Measurements from ENCODE around the gene UCK2.

UCK2 gene

DNA sequence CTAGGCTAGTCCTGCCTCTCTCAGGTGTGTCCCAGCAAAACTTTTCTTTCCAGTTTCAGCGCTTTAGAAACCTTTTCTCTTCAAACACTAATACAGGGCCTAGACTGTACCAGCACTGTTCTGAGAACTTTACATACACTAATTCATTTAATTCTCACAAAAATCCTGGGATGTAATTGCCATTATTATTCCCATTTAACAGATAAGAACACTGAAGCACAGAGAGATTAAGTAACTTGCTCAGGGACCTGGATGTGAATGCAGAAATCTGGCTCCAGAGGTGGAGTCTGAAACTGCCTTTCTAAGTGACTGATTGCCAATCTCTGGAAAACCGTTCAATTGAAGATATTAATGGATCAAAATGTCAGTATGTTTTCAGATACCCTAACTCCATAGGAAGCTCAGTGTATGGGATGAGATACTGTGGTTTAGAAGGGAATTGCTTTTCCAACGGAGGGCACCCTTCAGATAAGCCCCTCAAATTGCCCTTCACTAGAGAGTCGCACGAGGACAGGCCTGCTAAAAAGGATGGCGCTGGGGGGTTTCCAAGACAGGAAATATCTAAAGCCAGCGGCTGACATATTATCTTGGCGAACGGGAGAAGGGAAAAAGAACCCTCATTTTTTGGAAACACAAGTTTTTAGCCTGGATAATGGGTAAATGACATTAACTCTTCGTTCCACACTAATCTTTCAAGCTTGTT, 698 bp upstream of the UCK2 start:
- no peaks in the 10 kb centered on the region for H3K36me3 Mint-ChIP-seq (ENCODE audit: low read depth)
- H3K9me3 Mint-ChIP-seq = no peaks in the 10 kb centered on the region
- peaks cover 10% of the 10 kb centered on the region for H3K4me1 Mint-ChIP-seq
- TF ChIP-seq, protein P1, sequence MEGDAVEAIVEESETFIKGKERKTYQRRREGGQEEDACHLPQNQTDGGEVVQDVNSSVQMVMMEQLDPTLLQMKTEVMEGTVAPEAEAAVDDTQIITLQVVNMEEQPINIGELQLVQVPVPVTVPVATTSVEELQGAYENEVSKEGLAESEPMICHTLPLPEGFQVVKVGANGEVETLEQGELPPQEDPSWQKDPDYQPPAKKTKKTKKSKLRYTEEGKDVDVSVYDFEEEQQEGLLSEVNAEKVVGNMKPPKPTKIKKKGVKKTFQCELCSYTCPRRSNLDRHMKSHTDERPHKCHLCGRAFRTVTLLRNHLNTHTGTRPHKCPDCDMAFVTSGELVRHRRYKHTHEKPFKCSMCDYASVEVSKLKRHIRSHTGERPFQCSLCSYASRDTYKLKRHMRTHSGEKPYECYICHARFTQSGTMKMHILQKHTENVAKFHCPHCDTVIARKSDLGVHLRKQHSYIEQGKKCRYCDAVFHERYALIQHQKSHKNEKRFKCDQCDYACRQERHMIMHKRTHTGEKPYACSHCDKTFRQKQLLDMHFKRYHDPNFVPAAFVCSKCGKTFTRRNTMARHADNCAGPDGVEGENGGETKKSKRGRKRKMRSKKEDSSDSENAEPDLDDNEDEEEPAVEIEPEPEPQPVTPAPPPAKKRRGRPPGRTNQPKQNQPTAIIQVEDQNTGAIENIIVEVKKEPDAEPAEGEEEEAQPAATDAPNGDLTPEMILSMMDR (IDR thresholded peaks at IDR 0.05; ENCODE audit: unreplicated experiment in 3 of 3) = no peak
- peak overlapping the region; percentile 90 to 93 (median 91) for H3K4me3 Mint-ChIP-seq
- peaks cover 6% of the 10 kb centered on the region for H3K27me3 Mint-ChIP-seq (ENCODE audit: low read depth)
- peak overlapping the region; percentile 85 to 92 (median 90) for H3K27ac Mint-ChIP-seq

DNA sequence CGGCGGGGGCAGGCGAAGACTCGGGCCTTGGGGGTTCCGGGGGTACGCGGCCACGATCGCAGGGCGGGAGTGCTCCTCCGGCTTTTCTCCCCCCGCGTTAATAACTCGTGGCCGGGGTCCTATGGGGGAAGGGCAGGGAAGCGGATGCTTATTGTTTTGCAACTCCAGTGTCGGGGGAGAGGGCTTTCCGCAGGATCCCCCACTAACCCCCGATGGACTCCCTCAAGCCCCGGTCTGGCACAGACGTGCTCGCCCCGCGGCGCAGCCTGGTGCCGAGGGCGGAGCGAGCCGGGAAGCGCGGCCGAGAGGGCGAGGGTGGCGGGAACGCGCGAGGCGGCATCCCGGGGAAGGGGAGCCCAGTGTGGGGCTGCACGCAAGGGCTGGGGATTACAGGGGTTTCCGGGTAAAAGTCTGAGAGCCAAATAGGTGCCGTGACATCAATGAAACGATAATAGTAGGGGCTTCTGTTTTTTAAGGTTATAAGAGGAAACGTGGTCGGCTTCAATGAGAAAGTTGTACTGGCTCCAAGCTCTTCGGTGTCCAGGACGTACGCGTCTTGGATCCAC, 772 bp downstream of the UCK2 start:
- peak overlapping the region; percentile 96 to 98 (median 97) for H3K27ac Mint-ChIP-seq
- TF ChIP-seq, protein P1 (IDR thresholded peaks at IDR 0.05; ENCODE audit: unreplicated experiment in 3 of 3) = no peak

DNA sequence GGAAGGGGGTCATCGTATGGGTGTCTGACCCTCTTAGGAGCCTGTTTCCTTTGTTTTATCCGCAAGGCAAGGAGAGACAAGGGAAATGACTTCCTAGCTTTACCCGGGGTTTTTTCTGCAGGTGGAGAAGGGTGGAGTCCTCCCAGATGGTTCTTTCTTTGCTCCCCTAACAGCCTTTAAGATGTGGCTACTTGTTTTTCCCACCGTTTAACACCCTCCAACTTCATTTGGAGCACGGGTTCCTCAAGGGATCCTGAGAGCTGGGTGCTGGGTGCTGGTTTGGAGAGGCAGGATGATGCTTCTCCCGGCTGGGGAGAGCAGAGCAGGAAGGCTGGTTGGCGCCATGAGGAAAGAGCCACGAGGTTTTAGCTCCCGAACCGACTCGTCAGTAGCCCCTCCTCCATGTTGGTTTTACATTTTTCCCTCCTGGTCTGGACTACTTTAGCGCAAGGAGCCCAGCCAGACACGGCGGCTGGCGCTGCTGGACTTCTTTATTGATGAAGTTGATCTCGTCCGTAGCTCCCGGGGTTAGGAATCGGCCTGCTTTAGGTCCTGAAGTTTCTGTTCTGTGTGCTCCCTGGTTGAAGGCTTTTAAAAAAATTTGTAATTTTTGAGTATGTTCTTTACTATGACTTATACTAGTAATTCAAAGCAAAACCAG, 1.4 kb downstream of the UCK2 start:
- H3K4me1 Mint-ChIP-seq = peaks cover 10% of the 10 kb centered on the region
- H3K27me3 Mint-ChIP-seq (ENCODE audit: low read depth) = peaks cover 6% of the 10 kb centered on the region
- peak overlapping the region; percentile 95 to 100 (median 95) for H3K4me3 Mint-ChIP-seq
- TF ChIP-seq, protein P1 (IDR thresholded peaks at IDR 0.05; ENCODE audit: unreplicated experiment in 3 of 3) = no peak
- peak overlapping the region; percentile 96 to 98 (median 97) for H3K27ac Mint-ChIP-seq
- H3K9me3 Mint-ChIP-seq = no peaks in the 10 kb centered on the region
- H3K36me3 Mint-ChIP-seq (ENCODE audit: low read depth) = no peaks in the 10 kb centered on the region

More for the DNA sequence above, 772 bp downstream of the UCK2 start:
- Mint-ChIP-seq H3K4me1 (peaks cover 10% of the 10 kb centered on the region), H3K4me3 (peak overlapping the region; percentile 95 to 100 (median 95)), H3K27me3 (ENCODE audit: low read depth) (peaks cover 6% of the 10 kb centered on the region), H3K9me3 (no peaks in the 10 kb centered on the region), H3K36me3 (ENCODE audit: low read depth) (no peaks in the 10 kb centered on the region)

DNA sequence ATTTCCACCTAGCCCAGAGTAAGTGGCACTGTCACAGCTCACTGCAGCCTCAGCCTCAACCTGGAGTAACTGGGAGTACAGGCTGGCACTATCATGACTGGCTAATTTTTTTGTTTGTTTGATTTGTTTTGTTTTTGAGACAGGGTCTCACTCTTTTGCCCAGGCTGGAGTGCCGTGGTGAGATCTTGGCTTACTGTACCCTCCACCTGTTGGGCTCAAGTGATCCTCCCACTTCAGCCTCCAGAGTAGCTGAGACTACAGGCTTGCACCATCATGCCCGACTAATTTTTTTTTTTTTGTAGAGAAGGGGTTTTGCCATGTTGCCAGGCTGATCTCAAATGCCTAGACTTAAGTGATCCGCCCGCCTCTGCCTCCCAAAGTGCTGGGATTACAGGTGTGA, 2.5 kb downstream of the UCK2 start:
- TF ChIP-seq, protein P1 (IDR thresholded peaks at IDR 0.05; ENCODE audit: unreplicated experiment in 3 of 3) = no peak
- Mint-ChIP-seq H3K9me3 (no peaks in the 10 kb centered on the region), H3K4me1 (peaks cover 10% of the 10 kb centered on the region), H3K27ac (peak overlapping the region in 2 of 3 experiments; percentile 97 to 98), H3K4me3 (peak overlapping the region; percentile 95 to 100 (median 95)), H3K36me3 (ENCODE audit: low read depth) (no peaks in the 10 kb centered on the region), H3K27me3 (ENCODE audit: low read depth) (peaks cover 6% of the 10 kb centered on the region)

DNA sequence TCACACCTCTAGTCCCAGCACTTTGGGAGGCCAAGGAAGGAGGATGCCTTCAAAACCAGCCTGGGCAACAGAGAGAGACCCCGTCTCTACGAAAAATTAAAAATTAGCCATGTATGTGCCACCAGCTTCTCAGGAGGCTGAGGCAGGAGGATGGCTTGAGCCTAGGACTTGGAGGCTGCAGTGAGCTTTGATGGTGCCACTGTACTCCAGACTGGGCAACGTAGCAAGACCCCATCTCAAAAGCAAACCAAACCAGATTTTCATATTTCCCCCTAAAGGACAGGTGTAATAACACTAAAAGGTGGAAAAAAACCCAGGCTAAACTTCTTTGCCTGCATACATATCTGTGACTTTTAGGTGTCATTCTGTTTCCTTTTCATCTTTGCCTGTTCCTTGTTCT, 3.7 kb downstream of the UCK2 start:
- no peaks in the 10 kb centered on the region for H3K9me3 Mint-ChIP-seq
- H3K27ac Mint-ChIP-seq = no peak overlapping the region
- no peaks in the 10 kb centered on the region for H3K36me3 Mint-ChIP-seq (ENCODE audit: low read depth)
- TF ChIP-seq, protein P1 (IDR thresholded peaks at IDR 0.05; ENCODE audit: unreplicated experiment in 3 of 3) = no peak
- H3K4me1 Mint-ChIP-seq = peaks cover 10% of the 10 kb centered on the region
- peaks cover 3% of the 10 kb centered on the region for H3K27me3 Mint-ChIP-seq (ENCODE audit: low read depth)
- H3K4me3 Mint-ChIP-seq = peak overlapping the region; percentile 33 to 71 (median 40)

All from nephron (organoid).